OCI-LY1 (cell line): ENCODE data around the gene ADARB2.

Source experiments
- H2AFZ ChIP-seq: fragments of 200-600 bp; sonication (generic), shearing (Covaris generic); 2 replicates; pipeline ENCODE4 v1.6.0; 2014; ENCODE audit warnings: antibody characterized with exemption, mild to moderate bottlenecking, low read length
- H3F3A ChIP-seq: fragments of 200-600 bp; sonication (generic), shearing (Covaris generic); 2 replicates; pipeline ENCODE4 v1.6.0; 2014; ENCODE audit warnings: mild to moderate bottlenecking, antibody characterized with exemption, low read length, moderate library complexity; ENCODE audit not compliant: insufficient read depth
- H3K27ac ChIP-seq: fragments of 200-600 bp; sonication (generic); 2 replicates; pipeline ENCODE4 v1.5.1; 2014; ENCODE audit warnings: low read length, mixed run types, mild to moderate bottlenecking, low read depth; ENCODE audit not compliant: poor library complexity, severe bottlenecking
- H3K27me3 ChIP-seq: fragments of 200-600 bp; sonication (generic); 2 replicates; pipeline ENCODE4 v1.6.0; 2014; ENCODE audit warnings: antibody characterized with exemption, mild to moderate bottlenecking, low read length, moderate library complexity; ENCODE audit not compliant: insufficient read depth
- H3K36me3 ChIP-seq: fragments of 200-600 bp; sonication (generic); 2 replicates; pipeline ENCODE4 v1.6.1; 2014; ENCODE audit warnings: mild to moderate bottlenecking, antibody characterized with exemption, low read length, moderate library complexity, mixed read lengths; ENCODE audit not compliant: insufficient read depth
- H3K4me1 ChIP-seq: fragments of 200-600 bp; sonication (generic); 2 replicates; pipeline ENCODE4 v1.5.1; 2014; ENCODE audit warnings: mild to moderate bottlenecking, low read length, moderate library complexity; ENCODE audit not compliant: insufficient read depth, severe bottlenecking
- H3K4me2 ChIP-seq: fragments of 200-600 bp; sonication (generic), shearing (Covaris generic); 2 replicates; pipeline ENCODE4 v1.6.1; 2014; ENCODE audit warnings: low read length
- H3K4me3 ChIP-seq: fragments of 200-600 bp; sonication (generic); 2 replicates; pipeline ENCODE4 v1.5.1; 2014; ENCODE audit warnings: low read length, low read depth, mild to moderate bottlenecking, mixed read lengths; ENCODE audit not compliant: poor library complexity, severe bottlenecking
- H3K79me2 ChIP-seq: fragments of 200-600 bp; shearing (Covaris generic); 2 replicates; pipeline ENCODE4 v1.6.1; 2016; ENCODE audit warnings: mixed run types, low read length, mixed read lengths; ENCODE audit not compliant: insufficient read depth
- H3K9ac ChIP-seq: fragments of 200-600 bp; sonication (generic), shearing (Covaris generic); 2 replicates; pipeline ENCODE4 v1.6.1; 2014; ENCODE audit warnings: mild to moderate bottlenecking, low read length, mixed read lengths
- H3K9me2 ChIP-seq: fragments of 200-600 bp; sonication (generic), shearing (Covaris generic); 2 replicates; pipeline ENCODE4 v1.6.1; 2014; ENCODE audit warnings: low read depth, mild to moderate bottlenecking, low read length, mixed read lengths
- H3K9me3 ChIP-seq: fragments of 200-600 bp; shearing (Covaris generic); 2 replicates; pipeline ENCODE4 v1.6.1; 2014; ENCODE audit warnings: low read length, mixed read lengths
- H4K20me1 ChIP-seq: fragments of 200-600 bp; sonication (generic), shearing (Covaris generic); 2 replicates; pipeline ENCODE4 v1.6.0; 2016; ENCODE audit warnings: mild to moderate bottlenecking, low read length; ENCODE audit not compliant: insufficient read depth
- EZH2 ChIP-seq: fragments of 200-600 bp; sonication (generic), shearing (Covaris generic); IDR thresholded peaks from 2 replicates; pipeline ENCODE4 v1.8.0; 2017; ENCODE audit warnings: borderline replicate concordance, mixed run types, mild to moderate bottlenecking, antibody characterized with exemption, low read length, moderate library complexity, mixed read lengths
- TF ChIP-seq, protein P1 (sequence below): fragments of 200-600 bp; sonication (generic), shearing (Covaris generic); IDR thresholded peaks from 2 replicates; pipeline ENCODE4 v1.5.1; 2017; ENCODE audit warnings: mild to moderate bottlenecking, antibody characterized with exemption, low read length, moderate library complexity, mixed read lengths

The ADARB2 gene

DNA sequence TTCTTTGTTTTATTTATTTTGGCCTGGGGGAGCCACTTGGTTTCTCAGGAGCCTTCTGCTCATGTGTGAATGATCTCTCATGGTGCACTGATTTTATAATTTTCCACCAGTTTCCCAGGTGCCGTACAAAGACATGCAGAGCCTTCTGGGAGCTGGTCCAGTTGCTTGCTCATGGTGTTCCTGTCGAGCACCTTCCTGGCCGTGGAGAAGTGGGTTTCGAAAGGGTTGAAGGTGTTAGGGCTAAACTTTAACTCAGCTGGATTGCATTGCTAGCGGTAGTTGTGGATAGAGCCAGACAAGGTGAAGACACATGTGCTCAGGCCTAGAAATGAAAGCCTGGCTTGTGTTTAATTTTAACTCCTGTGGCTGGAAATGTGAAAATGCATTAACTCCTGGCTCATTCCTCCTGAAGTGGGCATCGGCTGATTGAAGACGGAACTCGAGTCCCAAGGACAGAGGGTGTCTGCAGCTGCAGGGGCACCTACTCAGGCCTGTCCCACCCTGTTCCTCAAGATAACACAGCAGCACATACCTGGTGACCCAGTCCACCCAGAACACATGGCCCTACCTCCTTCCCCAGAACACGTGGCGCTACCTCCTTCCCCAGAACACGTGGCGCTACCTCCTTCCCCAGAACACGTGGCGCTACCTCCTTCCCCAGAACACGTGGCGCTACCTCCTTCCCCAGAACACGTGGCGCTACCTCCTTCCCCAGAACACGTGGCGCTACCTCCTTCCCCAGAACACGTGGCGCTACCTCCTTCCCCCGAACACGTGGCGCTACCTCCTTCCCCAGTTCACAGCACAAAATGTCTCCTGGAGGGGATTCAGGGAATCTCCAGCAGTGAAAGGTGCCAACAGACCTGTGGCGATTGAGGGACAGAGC is 547.9 kb downstream of the ADARB2 start:
- Histone ChIP-seq H3K79me2 (no peaks in the 10 kb centered on the region), H3K4me1 (no peaks in the 10 kb centered on the region), H3K9me2 (no peaks in the 10 kb centered on the region), H3K27ac (no peak overlapping the region), H3K36me3 (no peaks in the 10 kb centered on the region; the same call in 1 of the 2 replicates), H3K9me3 (no peaks in the 10 kb centered on the region), H3K4me2 (no peak overlapping the region), H3K27me3 (peaks cover 6% of the 10 kb centered on the region; the same call in 1 of the 2 replicates), H3F3A (no peaks in the 10 kb centered on the region), H2AFZ (no peak overlapping the region), H3K9ac (no peak overlapping the region), H3K4me3 (no peak overlapping the region), H4K20me1 (no peaks in the 10 kb centered on the region)
- TF ChIP-seq, protein P1, sequence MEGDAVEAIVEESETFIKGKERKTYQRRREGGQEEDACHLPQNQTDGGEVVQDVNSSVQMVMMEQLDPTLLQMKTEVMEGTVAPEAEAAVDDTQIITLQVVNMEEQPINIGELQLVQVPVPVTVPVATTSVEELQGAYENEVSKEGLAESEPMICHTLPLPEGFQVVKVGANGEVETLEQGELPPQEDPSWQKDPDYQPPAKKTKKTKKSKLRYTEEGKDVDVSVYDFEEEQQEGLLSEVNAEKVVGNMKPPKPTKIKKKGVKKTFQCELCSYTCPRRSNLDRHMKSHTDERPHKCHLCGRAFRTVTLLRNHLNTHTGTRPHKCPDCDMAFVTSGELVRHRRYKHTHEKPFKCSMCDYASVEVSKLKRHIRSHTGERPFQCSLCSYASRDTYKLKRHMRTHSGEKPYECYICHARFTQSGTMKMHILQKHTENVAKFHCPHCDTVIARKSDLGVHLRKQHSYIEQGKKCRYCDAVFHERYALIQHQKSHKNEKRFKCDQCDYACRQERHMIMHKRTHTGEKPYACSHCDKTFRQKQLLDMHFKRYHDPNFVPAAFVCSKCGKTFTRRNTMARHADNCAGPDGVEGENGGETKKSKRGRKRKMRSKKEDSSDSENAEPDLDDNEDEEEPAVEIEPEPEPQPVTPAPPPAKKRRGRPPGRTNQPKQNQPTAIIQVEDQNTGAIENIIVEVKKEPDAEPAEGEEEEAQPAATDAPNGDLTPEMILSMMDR = no peak
- TF ChIP-seq EZH2 = no peak

DNA sequence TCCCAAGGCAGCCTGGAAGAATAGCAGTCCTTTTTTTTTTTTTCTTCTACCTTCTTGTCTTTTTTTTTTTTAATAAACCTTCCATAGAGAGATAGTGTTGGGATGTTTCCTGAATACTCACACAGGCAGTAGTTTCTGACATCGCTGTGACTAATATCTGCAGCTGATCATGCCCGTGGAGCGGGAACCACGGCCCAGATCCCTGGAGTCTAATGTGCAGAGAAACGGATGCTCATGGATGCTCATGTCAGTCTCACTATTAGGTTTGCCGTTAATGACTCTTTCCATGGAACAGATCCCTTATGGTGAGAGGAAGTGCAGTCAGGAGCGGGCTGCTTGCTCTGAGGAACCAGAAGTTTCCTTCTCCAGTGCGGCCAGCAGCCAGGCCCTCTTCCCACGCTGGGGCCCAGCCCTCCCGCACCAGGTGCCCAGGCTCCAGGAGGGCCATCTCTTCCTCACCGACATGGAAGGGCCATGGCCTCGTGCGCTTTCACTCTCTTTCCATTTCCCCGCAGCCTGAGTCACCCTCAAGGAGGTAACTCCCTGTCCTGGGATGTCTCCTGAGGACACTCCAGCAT is 548.7 kb downstream of the ADARB2 start:
- Histone ChIP-seq H3K9ac (no peak overlapping the region), H4K20me1 (no peaks in the 10 kb centered on the region), H3K36me3 (no peaks in the 10 kb centered on the region; the same call in 1 of the 2 replicates), H3K27me3 (peaks cover 6% of the 10 kb centered on the region; the same call in 1 of the 2 replicates), H2AFZ (no peak overlapping the region), H3K79me2 (no peaks in the 10 kb centered on the region), H3F3A (no peaks in the 10 kb centered on the region), H3K4me1 (no peaks in the 10 kb centered on the region), H3K4me2 (no peak overlapping the region), H3K9me2 (no peaks in the 10 kb centered on the region), H3K27ac (no peak overlapping the region), H3K4me3 (no peak overlapping the region), H3K9me3 (no peaks in the 10 kb centered on the region)
- TF ChIP-seq EZH2 = no peak
- TF ChIP-seq, protein P1 = no peak

DNA sequence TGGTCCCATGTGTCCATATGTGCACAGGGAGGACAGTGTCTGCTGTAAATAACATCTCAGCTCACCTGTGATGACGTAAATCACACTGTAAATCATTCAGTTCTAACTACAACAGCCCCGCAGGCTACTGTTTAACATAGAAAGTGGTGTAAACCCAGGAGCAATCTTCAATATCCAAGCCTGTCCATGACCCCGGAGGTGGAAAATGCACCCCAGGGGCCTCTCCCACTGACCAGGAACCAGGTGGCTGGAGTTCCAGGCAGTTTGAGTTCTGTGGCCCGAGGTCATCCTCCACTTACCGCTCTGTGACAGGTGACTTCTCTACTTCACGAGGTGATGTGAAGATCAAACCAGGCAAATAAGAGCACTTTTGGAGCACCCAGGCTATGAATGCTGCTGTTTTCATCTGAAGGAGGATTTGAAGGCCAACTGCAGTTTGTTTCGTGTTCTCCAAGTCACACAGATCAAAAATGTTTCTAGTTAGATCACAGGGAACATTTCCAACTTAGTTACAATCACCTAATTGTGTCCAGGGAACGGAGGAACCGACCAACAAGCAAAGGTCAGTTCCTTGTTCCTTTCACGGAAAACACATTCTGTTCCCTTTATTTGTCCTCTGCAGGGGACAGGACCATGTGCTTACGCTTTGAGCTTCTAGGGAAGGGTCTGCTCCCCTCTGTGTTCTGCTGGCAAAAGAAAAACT is 549.3 kb downstream of the ADARB2 start:
- Histone ChIP-seq H3K27ac (no peak overlapping the region), H3K79me2 (no peaks in the 10 kb centered on the region), H3K4me3 (no peak overlapping the region), H3K4me1 (no peaks in the 10 kb centered on the region), H4K20me1 (no peaks in the 10 kb centered on the region), H3K27me3 (peaks cover 9% of the 10 kb centered on the region; the same call in 1 of the 2 replicates), H3K9ac (no peak overlapping the region), H3K4me2 (no peak overlapping the region), H3F3A (no peaks in the 10 kb centered on the region), H3K9me3 (no peaks in the 10 kb centered on the region), H3K9me2 (no peaks in the 10 kb centered on the region), H2AFZ (no peak overlapping the region), H3K36me3 (no peaks in the 10 kb centered on the region; the same call in 1 of the 2 replicates)
- TF ChIP-seq, protein P1 = no peak
- TF ChIP-seq EZH2 = no peak
